SU-DHL-6 (cell line): ENCODE measurements around the gene MYH11.

Source experiments
- CTCF ChIP-seq: fragments of 200-600 bp; sonication (generic); IDR thresholded peaks from one replicate; pipeline ENCODE4 v1.5.1; 2017; ENCODE audit warnings: antibody characterized with exemption, mild to moderate bottlenecking, low read length, moderate library complexity; ENCODE audit not compliant: insufficient read depth, poor library complexity, severe bottlenecking
- EZH2phosphoT487 ChIP-seq: fragments of 200-600 bp; sonication (generic), shearing (Covaris generic); conservative IDR thresholded peaks from 2 replicates; pipeline ENCODE4 v1.6.1; 2018; ENCODE audit warnings: mild to moderate bottlenecking, antibody characterized with exemption, low read length, moderate library complexity, mixed read lengths

GRCh38 chr16:15725641-15726240, 131.1 kb downstream of the MYH11 start:
- TF ChIP-seq EZH2phosphoT487: no peak
- TF ChIP-seq CTCF: no peak
